GM12878 (cell line): ENCODE results near the gene DYNLT4. TPM values are rescaled to one million over a fixed set of nuclear protein-coding genes. Genes with fewer than 3 reads are reported as not detected.

ENCODE experiments used
- ATF7 ChIP-seq: fragments of 450-650 bp; IDR thresholded peaks from 2 replicates; pipeline ENCODE4 v1.6.1; 2016; ENCODE audit warnings: low read depth, mild to moderate bottlenecking
- BRCA1 ChIP-seq: IDR thresholded peaks from 2 replicates; pipeline ENCODE4 v1.6.1; 2011; ENCODE audit warnings: low read depth, low read length, improper control_type of control experiment
- CHD1 ChIP-seq: IDR thresholded peaks from 2 replicates; pipeline ENCODE4 v1.6.1; 2012; ENCODE audit warnings: low read depth, low read length, improper control_type of control experiment
- CHD2 ChIP-seq: IDR thresholded peaks from 2 replicates; pipeline ENCODE4 v1.6.1; 2011; ENCODE audit warnings: low read depth, low read length, improper control_type of control experiment, borderline replicate concordance
- EGR1 ChIP-seq, 2 experiments: IDR thresholded peaks; 1 replicate in 1 of 2; 2 replicates in 1 of 2; pipeline ENCODE4 v1.6.1; 2011 to 2012; ENCODE audit warnings: low read depth in 2 of 2, low read length in 2 of 2, borderline replicate concordance in 1 of 2, mild to moderate bottlenecking in 1 of 2, moderate library complexity in 1 of 2
- ESRRA ChIP-seq: IDR thresholded peaks from 2 replicates; pipeline ENCODE4 v1.6.1; 2012; ENCODE audit warnings: mild to moderate bottlenecking, low read length, improper control_type of control experiment
- SPI1 ChIP-seq: IDR thresholded peaks from 2 replicates; pipeline ENCODE4 v1.6.1; 2011; ENCODE audit warnings: low read depth, mild to moderate bottlenecking, low read length, moderate library complexity, borderline replicate concordance; ENCODE audit not compliant: insufficient read depth
- SREBF1 ChIP-seq: IDR thresholded peaks from 2 replicates; pipeline ENCODE4 v1.6.1; 2012; ENCODE audit warnings: mild to moderate bottlenecking, low read length
- SRF ChIP-seq, 2 experiments: IDR thresholded peaks; 2 replicates each; pipeline ENCODE4 v1.6.1; 2011; ENCODE audit warnings: low read depth in 2 of 2, low read length in 2 of 2, mild to moderate bottlenecking in 1 of 2, moderate library complexity in 1 of 2
- polyA plus RNA-seq, 11 experiments: library from polyadenylated mRNA; depleted of rRNA in 4 of 11; unstranded in 6 of 11; stranded (reverse) in 5 of 11; fragments of >200 nt; fragmentation: Nextera tagmentation in 4 of 11; fragmentation: Illumina TruSeq in 1 of 11; extraction: Ambion mirVana in 4 of 11; extraction: Trizol in 1 of 11; gene quantifications; 1 replicate in 1 of 11; 2 replicates in 10 of 11; pipeline versions ENCODE4 v1.2.1 to v1.2.3, GENCODE V29; 2011 to 2016; ENCODE audit warnings: inconsistent platforms in 2 of 11, missing spikeins in 2 of 11, low read depth in 1 of 11
- total RNA-seq, 4 experiments: library from RNA; depleted of rRNA in 3 of 4; stranded (reverse); fragments of >200 nt in 3 of 4; fragmentation: Illumina TruSeq in 1 of 4; extraction: Trizol in 1 of 4; gene quantifications; 2 replicates each; pipeline versions ENCODE4 v1.2.1 to v1.2.3, GENCODE V29; 2013 to 2021
- TF ChIP-seq, protein P1 (sequence below): fragments of 450-650 bp; IDR thresholded peaks from 2 replicates; pipeline ENCODE4 v1.6.1; 2016; ENCODE audit warnings: mild to moderate bottlenecking, moderate library complexity, borderline replicate concordance
- TF ChIP-seq, protein P2 (sequence below): fragments of 450-650 bp; IDR thresholded peaks from 2 replicates; pipeline ENCODE4 v1.6.1; 2014; ENCODE audit warnings: mild to moderate bottlenecking
- TF ChIP-seq, protein P3 (sequence below): IDR thresholded peaks from 2 replicates; pipeline ENCODE4 v1.6.1; 2012; ENCODE audit warnings: low read depth, low read length, improper control_type of control experiment
- TF ChIP-seq, protein P4 (sequence below): fragments of 450-650 bp; IDR thresholded peaks from 2 replicates; pipeline ENCODE4 v1.6.1; 2017; ENCODE audit warnings: mild to moderate bottlenecking, moderate library complexity
- TF ChIP-seq, protein P5 (sequence below): fragments of 450-650 bp; IDR thresholded peaks from 2 replicates; pipeline ENCODE4 v1.6.1; 2018; ENCODE audit warnings: borderline replicate concordance, mild to moderate bottlenecking; ENCODE audit not compliant: partially characterized antibody

Gene DYNLT4
- total and polyA plus RNA-seq, 10 of the 15 experiments (the other 5 are each of a cell fraction or from before 2014, with no cell fraction given): 0.23 to 0.28 TPM; not detected in 8

DNA sequence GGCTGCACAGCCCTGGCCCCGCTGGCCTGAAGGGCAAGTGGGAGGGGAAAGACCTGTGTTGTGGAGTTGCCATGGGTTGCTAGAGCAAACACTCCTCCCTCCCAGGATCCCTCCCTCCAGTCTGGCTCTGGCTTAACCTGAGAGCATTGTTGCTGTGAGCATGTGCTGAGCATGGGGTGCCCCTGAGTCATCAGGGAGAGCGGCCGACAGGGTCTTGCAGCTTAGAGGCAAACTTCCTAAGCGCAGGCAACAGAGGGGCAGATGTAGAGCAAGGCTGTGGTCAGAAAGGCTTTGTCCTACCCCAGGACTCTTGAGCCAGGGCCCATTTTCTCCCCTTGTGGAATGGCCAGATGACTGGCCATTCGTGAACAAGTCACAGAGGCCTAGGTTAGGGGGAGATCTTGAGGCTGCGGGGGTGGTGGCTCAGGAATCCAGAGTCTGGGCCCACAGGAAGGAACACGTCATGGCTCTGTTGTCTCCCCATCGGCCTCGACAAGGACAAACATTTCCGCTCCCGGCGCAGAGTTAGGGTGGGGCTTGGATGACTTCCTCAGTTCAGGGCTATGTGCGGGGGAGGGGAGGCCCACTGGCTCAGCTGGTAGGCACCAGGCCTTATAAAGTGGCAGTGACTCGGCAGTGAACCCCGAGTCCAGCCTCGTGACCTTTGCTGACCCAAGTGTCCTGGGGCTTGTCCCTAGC lies 362 bp upstream of the DYNLT4 start (continued):
- TF ChIP-seq, protein P1, sequence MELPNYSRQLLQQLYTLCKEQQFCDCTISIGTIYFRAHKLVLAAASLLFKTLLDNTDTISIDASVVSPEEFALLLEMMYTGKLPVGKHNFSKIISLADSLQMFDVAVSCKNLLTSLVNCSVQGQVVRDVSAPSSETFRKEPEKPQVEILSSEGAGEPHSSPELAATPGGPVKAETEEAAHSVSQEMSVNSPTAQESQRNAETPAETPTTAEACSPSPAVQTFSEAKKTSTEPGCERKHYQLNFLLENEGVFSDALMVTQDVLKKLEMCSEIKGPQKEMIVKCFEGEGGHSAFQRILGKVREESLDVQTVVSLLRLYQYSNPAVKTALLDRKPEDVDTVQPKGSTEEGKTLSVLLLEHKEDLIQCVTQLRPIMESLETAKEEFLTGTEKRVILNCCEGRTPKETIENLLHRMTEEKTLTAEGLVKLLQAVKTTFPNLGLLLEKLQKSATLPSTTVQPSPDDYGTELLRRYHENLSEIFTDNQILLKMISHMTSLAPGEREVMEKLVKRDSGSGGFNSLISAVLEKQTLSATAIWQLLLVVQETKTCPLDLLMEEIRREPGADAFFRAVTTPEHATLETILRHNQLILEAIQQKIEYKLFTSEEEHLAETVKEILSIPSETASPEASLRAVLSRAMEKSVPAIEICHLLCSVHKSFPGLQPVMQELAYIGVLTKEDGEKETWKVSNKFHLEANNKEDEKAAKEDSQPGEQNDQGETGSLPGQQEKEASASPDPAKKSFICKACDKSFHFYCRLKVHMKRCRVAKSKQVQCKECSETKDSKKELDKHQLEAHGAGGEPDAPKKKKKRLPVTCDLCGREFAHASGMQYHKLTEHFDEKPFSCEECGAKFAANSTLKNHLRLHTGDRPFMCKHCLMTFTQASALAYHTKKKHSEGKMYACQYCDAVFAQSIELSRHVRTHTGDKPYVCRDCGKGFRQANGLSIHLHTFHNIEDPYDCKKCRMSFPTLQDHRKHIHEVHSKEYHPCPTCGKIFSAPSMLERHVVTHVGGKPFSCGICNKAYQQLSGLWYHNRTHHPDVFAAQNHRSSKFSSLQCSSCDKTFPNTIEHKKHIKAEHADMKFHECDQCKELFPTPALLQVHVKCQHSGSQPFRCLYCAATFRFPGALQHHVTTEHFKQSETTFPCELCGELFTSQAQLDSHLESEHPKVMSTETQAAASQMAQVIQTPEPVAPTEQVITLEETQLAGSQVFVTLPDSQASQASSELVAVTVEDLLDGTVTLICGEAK: peak; percentile 14; the same call in 1 of the 2 replicates
- TF ChIP-seq SRF (IDR thresholded peaks at IDR 0.05; ENCODE audit: low read depth in 2 of 2, low read length in 2 of 2): 0 out of 4 replicates have a peak, but pooled peaks of 1 of the 2 experiments have one; percentile 56
- no peak for TF ChIP-seq ESRRA
- TF ChIP-seq EGR1 (IDR thresholded peaks at IDR 0.05; ENCODE audit: borderline replicate concordance in 1 of 2, low read depth in 2 of 2, low read length in 2 of 2): peak in 1 of 2 experiments; percentile 86; a peak in 2 of 3 replicates
- peak; percentile 67; the same call in 1 of the 2 replicates for TF ChIP-seq CHD2
- peak; percentile 75 for TF ChIP-seq ATF7
- TF ChIP-seq, protein P2, sequence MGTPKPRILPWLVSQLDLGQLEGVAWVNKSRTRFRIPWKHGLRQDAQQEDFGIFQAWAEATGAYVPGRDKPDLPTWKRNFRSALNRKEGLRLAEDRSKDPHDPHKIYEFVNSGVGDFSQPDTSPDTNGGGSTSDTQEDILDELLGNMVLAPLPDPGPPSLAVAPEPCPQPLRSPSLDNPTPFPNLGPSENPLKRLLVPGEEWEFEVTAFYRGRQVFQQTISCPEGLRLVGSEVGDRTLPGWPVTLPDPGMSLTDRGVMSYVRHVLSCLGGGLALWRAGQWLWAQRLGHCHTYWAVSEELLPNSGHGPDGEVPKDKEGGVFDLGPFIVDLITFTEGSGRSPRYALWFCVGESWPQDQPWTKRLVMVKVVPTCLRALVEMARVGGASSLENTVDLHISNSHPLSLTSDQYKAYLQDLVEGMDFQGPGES: no peak
- TF ChIP-seq CHD1: 0 out of 2 replicates have a peak, but pooled peaks have one; percentile 54
- TF ChIP-seq SPI1: peak; percentile 54; the same call in 1 of the 2 replicates
- TF ChIP-seq, protein P3, sequence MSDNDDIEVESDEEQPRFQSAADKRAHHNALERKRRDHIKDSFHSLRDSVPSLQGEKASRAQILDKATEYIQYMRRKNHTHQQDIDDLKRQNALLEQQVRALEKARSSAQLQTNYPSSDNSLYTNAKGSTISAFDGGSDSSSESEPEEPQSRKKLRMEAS: peak; percentile 61; the same call in 1 of the 2 replicates
- TF ChIP-seq, protein P4, sequence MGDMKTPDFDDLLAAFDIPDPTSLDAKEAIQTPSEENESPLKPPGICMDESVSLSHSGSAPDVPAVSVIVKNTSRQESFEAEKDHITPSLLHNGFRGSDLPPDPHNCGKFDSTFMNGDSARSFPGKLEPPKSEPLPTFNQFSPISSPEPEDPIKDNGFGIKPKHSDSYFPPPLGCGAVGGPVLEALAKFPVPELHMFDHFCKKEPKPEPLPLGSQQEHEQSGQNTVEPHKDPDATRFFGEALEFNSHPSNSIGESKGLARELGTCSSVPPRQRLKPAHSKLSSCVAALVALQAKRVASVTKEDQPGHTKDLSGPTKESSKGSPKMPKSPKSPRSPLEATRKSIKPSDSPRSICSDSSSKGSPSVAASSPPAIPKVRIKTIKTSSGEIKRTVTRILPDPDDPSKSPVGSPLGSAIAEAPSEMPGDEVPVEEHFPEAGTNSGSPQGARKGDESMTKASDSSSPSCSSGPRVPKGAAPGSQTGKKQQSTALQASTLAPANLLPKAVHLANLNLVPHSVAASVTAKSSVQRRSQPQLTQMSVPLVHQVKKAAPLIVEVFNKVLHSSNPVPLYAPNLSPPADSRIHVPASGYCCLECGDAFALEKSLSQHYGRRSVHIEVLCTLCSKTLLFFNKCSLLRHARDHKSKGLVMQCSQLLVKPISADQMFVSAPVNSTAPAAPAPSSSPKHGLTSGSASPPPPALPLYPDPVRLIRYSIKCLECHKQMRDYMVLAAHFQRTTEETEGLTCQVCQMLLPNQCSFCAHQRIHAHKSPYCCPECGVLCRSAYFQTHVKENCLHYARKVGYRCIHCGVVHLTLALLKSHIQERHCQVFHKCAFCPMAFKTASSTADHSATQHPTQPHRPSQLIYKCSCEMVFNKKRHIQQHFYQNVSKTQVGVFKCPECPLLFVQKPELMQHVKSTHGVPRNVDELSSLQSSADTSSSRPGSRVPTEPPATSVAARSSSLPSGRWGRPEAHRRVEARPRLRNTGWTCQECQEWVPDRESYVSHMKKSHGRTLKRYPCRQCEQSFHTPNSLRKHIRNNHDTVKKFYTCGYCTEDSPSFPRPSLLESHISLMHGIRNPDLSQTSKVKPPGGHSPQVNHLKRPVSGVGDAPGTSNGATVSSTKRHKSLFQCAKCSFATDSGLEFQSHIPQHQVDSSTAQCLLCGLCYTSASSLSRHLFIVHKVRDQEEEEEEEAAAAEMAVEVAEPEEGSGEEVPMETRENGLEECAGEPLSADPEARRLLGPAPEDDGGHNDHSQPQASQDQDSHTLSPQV: peak; percentile 44; the same call in 1 of the 2 replicates
- TF ChIP-seq, protein P5, sequence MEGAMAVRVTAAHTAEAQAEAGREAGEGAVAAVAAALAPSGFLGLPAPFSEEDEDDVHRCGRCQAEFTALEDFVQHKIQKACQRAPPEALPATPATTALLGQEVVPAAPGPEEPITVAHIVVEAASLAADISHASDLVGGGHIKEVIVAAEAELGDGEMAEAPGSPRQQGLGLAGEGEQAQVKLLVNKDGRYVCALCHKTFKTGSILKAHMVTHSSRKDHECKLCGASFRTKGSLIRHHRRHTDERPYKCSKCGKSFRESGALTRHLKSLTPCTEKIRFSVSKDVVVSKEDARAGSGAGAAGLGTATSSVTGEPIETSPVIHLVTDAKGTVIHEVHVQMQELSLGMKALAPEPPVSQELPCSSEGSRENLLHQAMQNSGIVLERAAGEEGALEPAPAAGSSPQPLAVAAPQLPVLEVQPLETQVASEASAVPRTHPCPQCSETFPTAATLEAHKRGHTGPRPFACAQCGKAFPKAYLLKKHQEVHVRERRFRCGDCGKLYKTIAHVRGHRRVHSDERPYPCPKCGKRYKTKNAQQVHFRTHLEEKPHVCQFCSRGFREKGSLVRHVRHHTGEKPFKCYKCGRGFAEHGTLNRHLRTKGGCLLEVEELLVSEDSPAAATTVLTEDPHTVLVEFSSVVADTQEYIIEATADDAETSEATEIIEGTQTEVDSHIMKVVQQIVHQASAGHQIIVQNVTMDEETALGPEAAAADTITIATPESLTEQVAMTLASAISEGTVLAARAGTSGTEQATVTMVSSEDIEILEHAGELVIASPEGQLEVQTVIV: peak; percentile 11
- no peak for TF ChIP-seq SREBF1
- TF ChIP-seq BRCA1: 0 out of 2 replicates have a peak, but pooled peaks have one; percentile 17
